GM18520 (cell line): ENCODE results near the gene BCAT1.
A peak's percentile ranks its signal among the peaks of the same experiment; 100 is the strongest.
"Not testable (repeated sequence)": the region's sequence is repeated elsewhere in the genome, so short reads cannot be mapped to it uniquely, and the experiment has no call there.

Experiments
- ATAC-seq: cut with Tn5 transposase; IDR thresholded peaks from one replicate; pipeline ENCODE4 v1.9.1; 2021; ENCODE audit not compliant: unreplicated experiment

BCAT1 gene

GRCh38 chr12:24860546-24860945 is 88.4 kb downstream of the BCAT1 start:
- ATAC-seq: no peak

GRCh38 chr12:24856541-24856940 is 92.4 kb downstream of the BCAT1 start:
- ATAC-seq: no peak

- ATAC-seq: no peak
Observed at GRCh38 chr12:24854908-24855307, 94.0 kb downstream of the BCAT1 start.

GRCh38 chr12:24854017-24854416 is 94.9 kb downstream of the BCAT1 start:
- no peak for ATAC-seq

- no peak for ATAC-seq
Observed at GRCh38 chr12:24853588-24853987, 95.3 kb downstream of the BCAT1 start.

- ATAC-seq: no peak
Observed at GRCh38 chr12:24853094-24853493, 95.8 kb downstream of the BCAT1 start.

- no peak for ATAC-seq
Observed at GRCh38 chr12:24852420-24852819, 96.5 kb downstream of the BCAT1 start.

GRCh38 chr12:24851883-24852282 is 97.0 kb downstream of the BCAT1 start:
- not testable (repeated sequence) for ATAC-seq

GRCh38 chr12:24851341-24851740 is 97.6 kb downstream of the BCAT1 start:
- no peak for ATAC-seq

- no peak for ATAC-seq
Observed at GRCh38 chr12:24850496-24850895, 98.4 kb downstream of the BCAT1 start.

- no peak for ATAC-seq
Observed at GRCh38 chr12:24848941-24849477, 99.9 kb downstream of the BCAT1 start.

GRCh38 chr12:24846689-24847088 is 102.2 kb downstream of the BCAT1 start:
- no peak for ATAC-seq

- no peak for ATAC-seq
Observed at GRCh38 chr12:24845615-24846014, 103.3 kb downstream of the BCAT1 start.

- ATAC-seq: no peak
Observed at GRCh38 chr12:24840046-24840800, 108.7 kb downstream of the BCAT1 start.

GRCh38 chr12:24839268-24839791 is 109.6 kb downstream of the BCAT1 start:
- peak; percentile 91 for ATAC-seq

- peak; percentile 40 for ATAC-seq
Observed at GRCh38 chr12:24838531-24838950, 110.4 kb downstream of the BCAT1 start.

- ATAC-seq: no peak
Observed at GRCh38 chr12:24835377-24835776, 113.5 kb downstream of the BCAT1 start.

GRCh38 chr12:24833513-24833912 is 115.4 kb downstream of the BCAT1 start:
- no peak for ATAC-seq

GRCh38 chr12:24823808-24824515 is 124.9 kb downstream of the BCAT1 start:
- no peak for ATAC-seq

- peak; percentile 79 for ATAC-seq
Observed at GRCh38 chr12:24822121-24822899, 126.6 kb downstream of the BCAT1 start.

GRCh38 chr12:24821691-24822090 is 127.2 kb downstream of the BCAT1 start:
- peak; percentile 25 for ATAC-seq
